ENCODE measurements around the gene SUCLA2.
"Not testable (repeated sequence)": the region's sequence is repeated elsewhere in the genome, so short reads cannot be mapped to it uniquely, and the experiment has no call there.

SUCLA2 gene

DNA sequence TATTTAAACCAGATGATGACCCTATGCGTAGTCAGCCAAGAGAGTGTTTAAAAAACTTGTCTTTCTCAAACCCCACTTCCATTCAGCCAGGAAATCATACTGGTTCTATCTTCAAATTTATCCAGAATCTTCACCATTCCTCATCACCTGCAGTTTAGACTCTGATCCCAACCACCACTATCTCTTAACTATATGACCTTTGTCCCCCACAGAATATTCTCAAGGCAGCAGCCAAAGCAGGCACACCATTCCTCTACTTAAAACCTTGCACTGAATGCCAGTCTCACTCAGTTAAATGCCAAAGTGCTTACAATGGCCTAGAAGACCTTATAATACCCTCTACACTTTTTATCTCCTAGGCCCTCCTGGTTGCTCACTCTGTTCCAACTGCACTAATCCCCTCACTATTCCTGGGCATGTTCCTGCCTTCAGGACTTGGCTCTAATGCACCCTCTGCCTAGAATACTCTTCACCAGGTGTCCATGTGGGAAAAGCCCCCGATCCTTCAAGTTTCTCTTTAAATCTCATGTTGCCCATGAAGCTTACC is 10.1 kb downstream of the SUCLA2 start:
- no peak for DNase-seq

GRCh38 chr13:47990427-47990826 is 10.6 kb downstream of the SUCLA2 start:
- DNase-seq, result no peak

DNA sequence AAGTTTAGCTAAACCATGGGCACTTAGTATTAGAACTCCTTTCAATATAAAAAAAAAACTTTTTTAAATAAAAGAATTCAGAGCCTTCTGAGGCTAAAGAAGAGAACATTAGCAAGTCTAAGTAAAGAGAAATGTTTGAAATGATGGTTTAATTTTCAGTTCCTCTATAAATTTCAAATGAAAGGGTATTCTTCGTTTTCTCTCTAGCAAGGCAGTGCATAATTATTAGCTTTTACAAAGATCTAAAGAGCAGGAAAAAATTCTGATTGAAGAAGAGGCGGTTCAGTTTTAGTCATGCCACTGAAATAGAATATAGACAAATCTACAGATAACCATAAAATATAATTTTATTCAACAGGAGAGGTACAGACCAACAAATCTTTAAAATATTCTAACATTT is 18.0 kb downstream of the SUCLA2 start:
- DNase-seq, result no peak

- DNase-seq, result no peak
Measured at GRCh38 chr13:47976325-47976724, 24.7 kb downstream of the SUCLA2 start.

DNA sequence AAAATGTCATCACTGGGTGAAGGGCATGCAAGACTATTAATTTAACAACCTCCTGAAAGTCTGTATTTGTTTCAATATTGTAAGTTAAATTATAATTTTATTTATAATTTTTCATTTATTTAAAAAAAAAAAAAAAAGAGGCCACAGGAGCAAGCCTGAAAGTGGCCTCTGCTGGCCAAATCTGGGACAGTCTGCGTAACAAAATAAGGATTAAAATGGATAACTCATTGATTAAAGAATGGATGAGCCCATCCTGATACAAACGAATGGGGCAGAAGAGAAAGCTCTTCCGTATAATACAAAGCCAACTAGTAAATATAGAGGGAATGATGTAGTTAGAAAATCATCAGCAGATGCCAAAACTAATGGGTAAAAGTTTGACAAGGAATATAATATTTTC is 36.2 kb downstream of the SUCLA2 start:
- no peak for DNase-seq

DNA sequence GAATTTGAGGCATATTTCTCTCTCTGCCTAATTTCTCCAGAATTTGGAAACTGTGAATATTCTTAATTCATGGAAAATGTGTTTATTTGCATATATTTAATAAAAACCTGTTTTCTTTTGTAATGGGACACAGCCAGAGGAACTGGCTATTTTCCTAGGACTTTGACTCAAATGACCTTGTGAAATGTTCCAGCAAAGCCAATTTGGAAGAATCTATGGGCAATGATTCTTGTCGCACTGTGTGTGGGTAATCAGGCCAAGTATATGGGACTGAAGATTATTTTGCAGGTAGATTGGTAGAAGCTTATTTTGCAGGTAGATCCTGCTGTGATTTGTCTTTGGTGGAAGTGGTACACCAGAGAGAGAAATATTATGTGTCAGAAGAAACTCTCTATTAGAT is 38.8 kb downstream of the SUCLA2 start:
- DNase-seq, result no peak

DNA sequence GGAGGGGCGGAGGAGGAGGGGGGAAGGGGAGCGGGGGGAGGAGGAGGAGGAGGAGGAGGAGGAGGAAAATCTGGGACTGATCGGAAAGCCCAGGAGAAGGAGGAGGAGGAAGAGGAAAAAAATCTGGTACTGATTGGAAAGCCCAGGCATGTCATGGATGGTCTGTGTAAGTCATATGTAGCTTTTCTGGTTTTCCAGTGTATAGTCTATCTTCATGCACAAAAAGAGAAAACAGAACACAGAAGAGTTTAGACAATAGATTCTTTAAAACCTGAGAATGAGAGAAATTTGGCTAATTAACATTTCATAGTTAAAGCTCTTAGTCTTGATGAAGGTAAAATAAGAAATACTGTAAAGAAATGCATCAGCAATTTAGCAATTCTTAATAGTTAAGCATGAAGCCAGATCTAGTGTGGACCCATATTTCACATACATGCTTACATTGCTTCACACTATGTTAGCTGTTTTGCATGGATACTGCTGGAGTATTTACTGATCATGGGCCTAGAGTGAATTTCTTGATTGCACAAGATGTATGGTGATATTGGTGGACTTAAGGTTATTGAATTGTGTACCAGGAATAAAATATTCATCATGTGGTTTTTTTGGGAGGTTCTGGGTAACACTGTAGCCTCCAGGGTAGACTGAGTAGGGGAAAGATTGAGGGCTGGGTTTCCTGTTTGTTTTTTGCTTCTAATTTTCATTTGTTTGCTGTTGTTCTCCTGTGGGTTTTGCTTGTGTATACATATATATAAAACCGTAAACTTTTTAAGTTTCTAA is 41.4 kb downstream of the SUCLA2 start:
- no peak for DNase-seq

GRCh38 chr13:47957073-47957472 is 44.0 kb downstream of the SUCLA2 start:
- no peak for DNase-seq

GRCh38 chr13:47955836-47956235 is 45.2 kb downstream of the SUCLA2 start:
- DNase-seq, result no peak

GRCh38 chr13:47949799-47950198 is 51.3 kb downstream of the SUCLA2 start:
- DNase-seq, result no peak

DNA sequence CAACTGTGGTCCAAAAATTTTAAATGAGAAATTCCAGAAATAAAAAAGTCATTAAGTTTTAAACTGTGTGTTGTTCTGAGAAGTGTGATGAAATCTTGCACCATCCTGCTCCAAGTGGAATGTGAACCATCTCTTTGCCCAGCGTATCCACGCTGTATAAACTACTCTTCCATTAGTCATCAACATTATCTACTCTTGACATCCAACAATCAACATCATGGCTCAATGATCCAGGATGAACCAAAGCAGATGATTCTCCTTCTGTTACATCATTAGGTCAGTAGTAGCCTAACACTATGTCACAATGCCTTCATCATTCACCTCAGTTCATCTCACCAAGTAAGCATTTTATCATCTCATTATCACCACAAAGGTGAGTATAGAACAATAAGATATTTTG is 55.3 kb downstream of the SUCLA2 start:
- no peak for DNase-seq

- DNase-seq, result not testable (repeated sequence)
Measured at GRCh38 chr13:47945146-47945545, 55.9 kb downstream of the SUCLA2 start.

DNA sequence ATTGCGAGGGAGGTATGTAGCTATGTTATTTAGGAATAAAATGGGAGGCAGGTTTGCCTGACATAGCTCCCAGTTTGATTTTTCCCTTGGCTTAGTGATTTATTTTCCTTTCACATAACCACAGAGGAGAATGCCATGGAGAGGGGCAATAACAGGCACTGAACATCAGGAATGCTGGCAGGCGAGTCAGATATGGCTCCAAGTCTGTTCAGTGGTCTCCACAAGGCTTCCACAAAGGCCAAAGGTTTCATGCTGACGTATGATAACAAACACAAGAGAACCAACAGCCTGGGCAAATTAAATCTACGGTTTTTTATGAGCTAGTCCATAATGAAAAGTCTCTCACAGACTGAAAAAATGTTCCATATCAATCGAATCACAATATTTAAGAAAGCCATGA is 66.7 kb downstream of the SUCLA2 start:
- no peak for DNase-seq

GRCh38 chr13:47932950-47933923 is 67.8 kb downstream of the SUCLA2 start:
- DNase-seq, result no peak

GRCh38 chr13:47930649-47931165 is 70.4 kb downstream of the SUCLA2 start:
- DNase-seq, result no peak

DNA sequence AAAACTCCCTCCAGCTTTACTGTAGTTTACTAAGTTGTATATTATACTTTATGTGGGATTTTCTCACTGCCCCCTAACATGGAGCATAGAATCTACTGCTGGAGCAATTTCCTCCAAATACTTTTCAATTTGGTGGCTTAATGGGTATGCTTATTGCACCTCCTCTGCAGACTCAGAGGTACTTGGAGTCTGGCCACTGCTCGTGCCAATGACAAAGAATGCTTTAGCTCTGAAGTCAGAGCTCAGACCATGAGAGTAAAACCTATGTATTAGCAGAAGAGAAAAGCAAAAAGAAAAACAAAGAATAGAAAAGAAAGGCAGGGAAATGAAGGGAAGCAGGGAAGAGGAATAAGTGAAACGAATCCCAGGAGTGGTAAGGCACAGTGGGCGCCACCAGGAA is 71.9 kb downstream of the SUCLA2 start:
- no peak for DNase-seq

DNA sequence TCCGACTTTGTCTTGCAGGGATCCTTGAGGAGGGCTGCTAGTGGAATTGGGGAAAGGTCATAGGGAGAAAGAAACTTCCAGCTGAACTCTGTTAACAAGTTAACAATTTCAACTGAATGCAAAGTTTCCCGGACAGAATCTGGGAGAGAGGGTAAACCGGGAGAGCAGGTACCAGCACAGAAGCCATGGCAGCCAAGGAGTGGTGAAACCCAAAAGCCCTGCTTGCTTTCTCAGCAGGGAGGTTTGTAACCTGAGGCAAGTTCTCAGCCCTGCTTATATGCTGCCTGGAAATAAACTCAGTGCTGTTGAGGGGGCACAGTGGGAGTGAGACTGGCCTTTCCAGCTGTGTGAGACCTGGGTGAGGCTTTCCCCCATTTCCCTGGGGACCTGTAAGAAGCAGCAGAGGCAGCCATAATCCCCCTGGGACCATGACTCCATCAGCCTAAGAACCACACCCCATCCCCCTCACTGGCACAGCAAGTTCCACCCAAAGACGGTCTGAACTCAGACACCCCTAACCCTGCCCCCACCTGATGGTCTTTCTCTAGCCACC is 84.0 kb downstream of the SUCLA2 start:
- DNase-seq, result no peak

GRCh38 chr13:47908197-47908902 is 92.7 kb downstream of the SUCLA2 start:
- DNase-seq, result no peak

DNA sequence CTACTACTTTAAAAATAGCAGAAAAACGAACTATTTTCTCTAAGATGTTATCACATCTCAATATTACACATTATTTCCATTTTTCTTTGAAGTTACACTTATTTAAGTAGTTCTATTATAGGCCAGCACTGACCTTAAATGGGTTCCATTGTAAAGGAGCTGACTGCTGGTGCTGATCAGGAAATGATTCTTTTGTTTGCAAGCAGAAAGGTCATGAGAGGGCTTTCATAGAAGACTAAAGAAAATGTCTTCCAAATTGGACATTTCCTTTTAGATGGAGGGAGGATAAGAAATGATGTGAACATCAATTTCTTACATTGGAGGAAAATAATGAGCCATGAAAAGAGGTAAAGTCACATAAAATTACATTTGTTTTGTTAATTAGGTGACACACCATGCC is 96.2 kb downstream of the SUCLA2 start:
- no peak for DNase-seq

- no peak for DNase-seq
Measured at GRCh38 chr13:47904241-47904640, 96.8 kb downstream of the SUCLA2 start.

DNA sequence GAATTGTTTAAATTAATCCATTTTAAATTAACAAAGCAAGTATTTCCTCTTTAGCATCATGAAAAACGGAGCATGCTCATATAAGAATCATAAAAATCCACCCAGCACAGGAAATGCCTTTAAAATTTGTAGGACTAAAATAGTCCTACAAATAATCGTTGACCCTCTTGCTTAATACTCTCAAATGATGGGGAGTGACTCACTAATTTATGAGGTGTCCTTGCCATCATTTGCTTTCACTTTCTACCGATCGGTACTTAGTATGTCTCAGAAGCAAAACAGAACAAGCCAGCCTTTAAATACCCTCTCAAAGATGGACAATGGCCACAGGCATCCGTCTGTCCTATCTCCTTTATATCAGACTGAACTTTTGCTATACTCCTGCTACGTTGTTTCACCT is 97.2 kb downstream of the SUCLA2 start:
- DNase-seq, result no peak

- DNase-seq, result no peak
Measured at GRCh38 chr13:47901441-47901840, 99.6 kb downstream of the SUCLA2 start.

DNA sequence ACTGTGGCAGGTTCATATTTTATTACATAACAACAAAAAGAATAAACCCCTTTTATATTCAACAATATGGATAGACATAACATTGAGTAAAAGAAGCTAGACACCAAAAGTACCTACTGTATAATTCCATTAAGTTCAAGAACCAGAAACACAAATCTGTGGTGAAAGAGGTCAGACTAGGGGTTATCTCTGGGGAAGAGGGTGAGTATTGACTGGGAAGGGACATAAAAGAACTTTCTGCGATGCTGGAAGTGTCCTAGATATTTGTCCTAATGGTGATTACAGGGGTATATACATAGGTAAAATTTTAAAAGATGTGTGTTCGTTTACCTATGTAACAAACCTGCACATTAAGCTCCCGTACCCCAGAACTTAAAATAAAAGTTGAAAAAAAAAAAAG is 103.0 kb downstream of the SUCLA2 start:
- no peak for DNase-seq
